CD14-positive monocyte (primary cell): ENCODE measurements around the gene CLEC1A. TPM values are rescaled to one million over a fixed set of nuclear protein-coding genes. Genes with fewer than 3 reads are reported as not detected.

Experiments used
- DNase-seq, 3 donors: peaks; one replicate each; pipeline ENCODE4 v3.0.0-alpha.2; 2011 to 2022
- H2AFZ ChIP-seq: 2 replicates; pipeline ENCODE4 v1.6.0; 2012; ENCODE audit warnings: mild to moderate bottlenecking, low read depth, low read length, inconsistent platforms; ENCODE audit not compliant: insufficient read depth, poor library complexity, severe bottlenecking
- H3K27ac ChIP-seq, 2 donors: 1 replicate in 1 of 2; 2 replicates in 1 of 2; pipeline ENCODE4 v1.5.1; 2012 to 2013; ENCODE audit warnings: low read length in 2 of 2, control low read depth in 1 of 2, inconsistent platforms in 1 of 2, low read depth in 1 of 2, mild to moderate bottlenecking in 1 of 2
- H3K27me3 ChIP-seq, 2 donors: one replicate each; pipeline versions ENCODE4 v1.6.0 to v1.6.1; 2011 to 2013; ENCODE audit warnings: low read length in 2 of 2; ENCODE audit not compliant: control insufficient read depth in 2 of 2, insufficient read depth in 2 of 2
- H3K36me3 ChIP-seq, 2 donors: replicated peaks in 1 of 2; 1 replicate in 1 of 2; 2 replicates in 1 of 2; pipeline versions ENCODE4 v1.5.1 to v1.6.1; 2012 to 2013; ENCODE audit warnings: low read length in 2 of 2, control low read depth in 1 of 2, inconsistent platforms in 1 of 2, mild to moderate bottlenecking in 1 of 2; ENCODE audit not compliant: insufficient read depth in 2 of 2, control insufficient read depth in 1 of 2
- H3K4me1 ChIP-seq, 2 donors: 1 replicate in 1 of 2; 2 replicates in 1 of 2; pipeline versions ENCODE4 v1.5.1 to v1.6.1; 2012 to 2013; ENCODE audit warnings: low read length in 2 of 2, control low read depth in 1 of 2, inconsistent platforms in 1 of 2, mild to moderate bottlenecking in 1 of 2, moderate library complexity in 1 of 2; ENCODE audit not compliant: insufficient read depth in 2 of 2, control insufficient read depth in 1 of 2
- H3K4me2 ChIP-seq: replicated peaks from 2 replicates; pipeline ENCODE3; 2012; ENCODE audit warnings: low read length, moderate library complexity, mild to moderate bottlenecking; ENCODE audit not compliant: poor library complexity, severe bottlenecking; ENCODE audit errors: extremely low read depth
- H3K4me3 ChIP-seq, 3 experiments: fragments of 200-600 bp in 1 of 3; sonication (generic) in 1 of 3; replicated peaks in 1 of 3; 1 replicate in 2 of 3; 2 replicates in 1 of 3; pipeline ENCODE4 v1.5.1; 2011 to 2013; ENCODE audit warnings: low read length in 3 of 3, mild to moderate bottlenecking in 3 of 3, control low read depth in 2 of 3, low read depth in 2 of 3, inconsistent platforms in 1 of 3, moderate library complexity in 1 of 3
- H3K79me2 ChIP-seq: 2 replicates; pipeline ENCODE4 v1.6.0; 2012; ENCODE audit warnings: mild to moderate bottlenecking, control low read depth, inconsistent platforms, low read length, moderate library complexity; ENCODE audit not compliant: insufficient read depth
- H3K9ac ChIP-seq: 2 replicates; pipeline ENCODE4 v1.6.0; 2017; ENCODE audit warnings: low read length, mild to moderate bottlenecking; ENCODE audit not compliant: insufficient read depth, poor library complexity, severe bottlenecking
- H3K9me3 ChIP-seq, 2 donors: replicated peaks in 1 of 2; 1 replicate in 1 of 2; 2 replicates in 1 of 2; pipeline versions ENCODE4 v1.5.1 to v1.6.1; 2012 to 2013; ENCODE audit warnings: low read length in 2 of 2, control low read depth in 1 of 2; ENCODE audit not compliant: control insufficient read depth in 1 of 2, insufficient read depth in 1 of 2
- H4K20me1 ChIP-seq: 2 replicates; pipeline ENCODE4 v1.6.0; 2012; ENCODE audit warnings: mild to moderate bottlenecking, low read length, control low read depth, moderate library complexity; ENCODE audit not compliant: insufficient read depth
- H3K27ac Mint-ChIP-seq, 7 donors: one replicate each; pipeline ENCODE4 v1.8.0; 2020; ENCODE audit warnings: mild to moderate bottlenecking in 7 of 7, mixed read lengths in 7 of 7, moderate library complexity in 6 of 7, inconsistent platforms in 2 of 7
- H3K27me3 Mint-ChIP-seq, 3 donors: one replicate each; pipeline ENCODE4 v1.8.0; 2021 to 2022; ENCODE audit warnings: low read depth in 3 of 3, mild to moderate bottlenecking in 3 of 3, mixed read lengths in 3 of 3, moderate library complexity in 3 of 3, inconsistent platforms in 1 of 3
- H3K36me3 Mint-ChIP-seq, 2 donors: one replicate each; pipeline ENCODE4 v1.8.0; 2020; ENCODE audit warnings: mixed read lengths in 2 of 2, inconsistent platforms in 1 of 2, mild to moderate bottlenecking in 1 of 2
- H3K4me1 Mint-ChIP-seq: one replicate; pipeline ENCODE4 v1.8.0; 2020; ENCODE audit warnings: mild to moderate bottlenecking, mixed read lengths
- H3K4me3 Mint-ChIP-seq, 2 donors: one replicate each; pipeline ENCODE4 v1.8.0; 2020; ENCODE audit warnings: mild to moderate bottlenecking in 2 of 2, mixed read lengths in 2 of 2, moderate library complexity in 1 of 2
- H3K9me3 Mint-ChIP-seq, 7 donors: one replicate each; pipeline ENCODE4 v1.8.0; 2020 to 2022; ENCODE audit warnings: mixed read lengths in 7 of 7, mild to moderate bottlenecking in 6 of 7, moderate library complexity in 6 of 7, inconsistent platforms in 2 of 7
- CTCF ChIP-seq: fragments of 200-600 bp; IDR thresholded peaks from one replicate; pipeline ENCODE4 v1.8.0; 2022; ENCODE audit warnings: antibody characterized with exemption, mild to moderate bottlenecking
- WGBS: methylation state at CpG from one replicate; pipeline ENCODE4 v1.1.5; 2013; ENCODE audit warnings: missing lambda C conversion rate; ENCODE audit not compliant: insufficient coverage; 5-methylcytosine and 5-hydroxymethylcytosine counted together
- intact Hi-C, 2 donors: fragments of 100-400 bp; cut with micrococcal nuclease; formaldehyde crosslinking; loops; one replicate each; pipeline versions ENCODE4 v1.15.0 to v1.15.1; 2023
- polyA plus RNA-seq, 3 donors: library from polyadenylated mRNA; depleted of rRNA in 1 of 3; unstranded in 2 of 3; stranded (reverse) in 1 of 3; fragments of 300-500 nt in 2 of 3; fragments of >200 nt in 1 of 3; fragmentation: Illumina TruSeq in 2 of 3; gene quantifications; 1 replicate in 2 of 3; 2 replicates in 1 of 3; pipeline ENCODE4 v1.2.3, GENCODE V29; 2012 to 2021

Gene CLEC1A
- polyA plus RNA-seq, 3 donors = 0.90 to 7.9 (median 1.1) TPM

DNA sequence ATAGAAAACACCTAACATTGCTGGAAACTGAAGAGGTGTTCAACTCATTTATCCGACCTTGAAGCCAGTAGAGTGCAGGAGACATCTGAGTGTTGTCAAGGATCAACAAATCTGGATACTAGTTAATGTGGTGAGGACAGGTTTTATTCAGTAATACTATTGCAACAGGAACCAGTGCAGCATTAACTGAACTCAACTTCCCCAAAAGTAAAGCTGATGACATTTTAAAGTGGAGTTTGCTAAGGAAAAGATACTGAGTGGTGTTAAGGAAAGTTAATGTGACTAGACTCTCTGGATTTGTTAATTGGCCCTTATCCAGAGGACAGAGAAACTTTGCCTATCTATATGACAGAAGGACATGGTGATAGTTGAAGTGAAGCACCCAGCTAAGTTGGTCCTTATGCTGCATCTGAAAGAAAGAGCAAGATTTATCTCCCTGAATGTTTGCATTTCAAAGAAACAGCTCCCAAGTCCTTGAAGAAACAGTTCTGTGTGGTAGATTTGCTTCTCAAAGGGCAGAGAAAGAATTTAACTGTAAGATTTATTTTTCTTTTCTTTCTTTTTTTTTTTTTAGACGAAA, 32.4 kb upstream of the CLEC1A start:
- peak overlapping the region; percentile 9 to 100 (median 89) for H3K4me3 ChIP-seq
- peaks cover 46% of the 10 kb centered on the region for H3K4me1 Mint-ChIP-seq
- peak overlapping the region; percentile 34 for H3K9ac ChIP-seq
- peak overlapping the region; percentile 95 to 99 (median 98) for H3K27ac Mint-ChIP-seq
- no peaks in the 10 kb centered on the region for H3K27me3 Mint-ChIP-seq
- H3K9me3 ChIP-seq = no peaks in the 10 kb centered on the region
- H3K36me3 ChIP-seq = peaks cover 15 to 17% of the 10 kb centered on the region in 2 donors
- peaks cover 6% of the 10 kb centered on the region for H4K20me1 ChIP-seq
- H3K79me2 ChIP-seq = peaks cover 34% of the 10 kb centered on the region
- H3K9me3 Mint-ChIP-seq = peaks cover 0 to 4% (median 0%) of the 10 kb centered on the region in 7 donors
- TF ChIP-seq CTCF = no peak
- H3K4me3 Mint-ChIP-seq = peak overlapping the region; percentile 49 to 80
- intact Hi-C loops = loop anchor here (5.0 to 10.0 kb wide), 4 partner anchors 66 to 256 kb away; no protein-coding TSS in a partner anchor
- H3K4me1 ChIP-seq = peaks cover 47 to 53% of the 10 kb centered on the region in 2 donors
- peak; percentile 69 to 89 (median 80) for DNase-seq
- peak overlapping the region; percentile 78 to 95 for H3K27ac ChIP-seq
- 33% methylated on average over 1 of the region's 2 CpGs for WGBS
- H3K36me3 Mint-ChIP-seq = peaks cover 23 to 32% of the 10 kb centered on the region in 2 donors
- H2AFZ ChIP-seq = no peak overlapping the region
- H3K27me3 ChIP-seq = no peaks in the 10 kb centered on the region
- peak overlapping the region; percentile 92 for H3K4me2 ChIP-seq

DNA sequence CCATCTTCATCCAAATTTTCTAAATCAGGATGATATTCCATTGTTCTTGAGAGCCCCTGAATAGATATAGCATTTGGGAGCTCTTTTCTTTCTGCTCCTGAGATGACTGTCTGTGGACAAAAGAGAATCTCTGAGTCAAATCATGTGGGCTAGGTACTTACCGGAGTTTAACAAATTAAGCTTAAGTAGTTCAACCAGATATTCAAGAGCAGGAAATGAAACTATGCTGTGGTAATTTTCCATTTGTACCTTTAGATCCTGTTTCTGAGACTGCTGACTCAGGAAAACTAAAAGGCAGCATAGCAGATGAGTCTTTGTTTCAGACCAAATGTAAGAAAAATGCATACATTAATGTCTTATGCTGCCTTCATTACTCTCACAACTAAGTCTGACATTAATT, 31.3 kb upstream of the CLEC1A start, which contains the start of gene CLEC7A:
Gene CLEC7A (minus strand): TSS at position 158 of the 400 bp plus-strand sequence. CDS start 117 bp downstream, at position 41.
- Histone ChIP-seq H3K27me3 (no peaks in the 10 kb centered on the region), H2AFZ (no peak within 1 kb of the TSS), H3K9me3 (no peaks in the 10 kb centered on the region), H3K4me2 (peak within 1 kb of the TSS; percentile 92), H3K9ac (peak within 1 kb of the TSS; percentile 91), H3K79me2 (peaks cover 40% of the 10 kb centered on the region), H3K4me3 (peak within 1 kb of the TSS; percentile 85 to 100 (median 89)), H3K27ac (peak within 1 kb of the TSS; percentile 95 to 97), H3K36me3 (peaks cover 25 to 28% of the 10 kb centered on the region in 2 donors), H3K4me1 (peaks cover 51 to 64% of the 10 kb centered on the region in 2 donors), H4K20me1 (peaks cover 6% of the 10 kb centered on the region)
- Mint-ChIP-seq H3K27ac (peak within 1 kb of the TSS; percentile 97 to 99 (median 98)), H3K9me3 (peaks cover 0 to 4% (median 0%) of the 10 kb centered on the region in 7 donors), H3K27me3 (no peaks in the 10 kb centered on the region), H3K4me3 (peak within 1 kb of the TSS; percentile 94 to 95), H3K4me1 (peaks cover 52% of the 10 kb centered on the region), H3K36me3 (peaks cover 34 to 44% of the 10 kb centered on the region in 2 donors)
- DNase-seq = peak; percentile 83 to 96 (median 93)
- intact Hi-C loops = loop anchor here (5.0 to 10.0 kb wide), 4 partner anchors 65 to 255 kb away; no protein-coding TSS in a partner anchor
- WGBS = 0% methylated on average over 1 of the region's 1 CpG
- TF ChIP-seq CTCF = no peak
